Mucosa of descending colon (tissue), 3 donors: ENCODE measurements around the gene PPM1B. TPM values are rescaled to one million over a fixed set of nuclear protein-coding genes. Genes with fewer than 3 reads are reported as not detected.

Source experiments
- ATAC-seq: fragments of 200-7000 bp; cut with Tn5 transposase; one replicate; pipeline ENCODE4 v1.9.1; 2020; ENCODE audit warnings: mild to moderate bottlenecking, moderate library complexity
- DNase-seq, 3 donors: peaks; one replicate each; pipeline ENCODE4 v3.0.0-alpha.2; 2020
- H3K36me3 ChIP-seq: fragments of 200-600 bp; one replicate; pipeline ENCODE4 v1.8.0; 2021; ENCODE audit warnings: low read depth, mild to moderate bottlenecking
- H3K4me1 ChIP-seq: fragments of 200-600 bp; one replicate; pipeline ENCODE4 v1.8.0; 2021; ENCODE audit warnings: low read depth, mild to moderate bottlenecking
- H3K4me3 ChIP-seq: fragments of 200-600 bp; one replicate; pipeline ENCODE4 v1.8.0; 2021; ENCODE audit warnings: mild to moderate bottlenecking
- H3K9me3 ChIP-seq: fragments of 200-600 bp; one replicate; pipeline ENCODE4 v1.8.0; 2021; ENCODE audit warnings: mild to moderate bottlenecking
- CTCF ChIP-seq: fragments of 200-600 bp; IDR thresholded peaks from one replicate; pipeline ENCODE4 v1.8.0; 2022; ENCODE audit warnings: antibody characterized with exemption, mild to moderate bottlenecking
- intact Hi-C, 2 donors: fragments of 100-400 bp; cut with DNase I in 1 of 2; cut with micrococcal nuclease in 1 of 2; formaldehyde crosslinking; loops; one replicate each; pipeline versions ENCODE4 v1.11.0 to v1.11.1; 2022; cut with DNase I, micrococcal nuclease
- total RNA-seq, 3 donors: library from RNA; stranded (reverse); fragmentation: NEBNext Ultra II Directional in 2 of 3; extraction: Animal tissue kit (Norgen Biotek cat#: 25700) in 2 of 3; gene quantifications; one replicate each; pipeline versions ENCODE4 v1.2.1 to v1.2.4, GENCODE V29; 2021 to 2023
- donor health status: DM: no; HTN: no; CAD: no; lungs with moderate emphysema.
- donor health status: DM: no; HTN: no; CAD: no.
- donor health status: DM: no; HTN: yes; CAD: no.

The PPM1B gene
- total RNA-seq, 3 donors from 2014 or later: 59.8 to 75.4 (median 65.2) TPM

- H3K4me3 ChIP-seq: no peak overlapping the region
- peaks cover 8% of the 10 kb centered on the region for H3K4me1 ChIP-seq
- H3K9me3 ChIP-seq: no peaks in the 10 kb centered on the region
- no peak for TF ChIP-seq CTCF
- ATAC-seq: no peak
- no peak for DNase-seq
- no peaks in the 10 kb centered on the region for H3K36me3 ChIP-seq
- intact Hi-C loops: no loop called here
Observed at GRCh38 chr2:44280869-44281268, 112.2 kb downstream of the PPM1B start.

Other genes starting within 250 kb of the PPM1B start
- 100 to 1,000 TPM in 2 of 3 donors, 10 to 100 TPM in 1; 92.7 to 107 (median 101) TPM for gene LRPPRC, start 172.9 kb upstream of the PPM1B start, total RNA-seq
- 100 to 1,000 TPM in 1 of 3 donors, 10 to 100 TPM in 2; 28.1 to 101 (median 64.1) TPM for gene SLC3A1, start 106.6 kb downstream of the PPM1B start, total RNA-seq
- 10 to 100 TPM; 32.5 to 48.7 (median 32.5) TPM for gene PREPL, start 192.6 kb downstream of the PPM1B start, total RNA-seq
- 10 to 100 TPM; 13.2 to 16.0 (median 14.1) TPM for gene CAMKMT, start 193.1 kb downstream of the PPM1B start, total RNA-seq